ENCODE measurements around the gene NPFFR2.
"Not testable (repeated sequence)": the region's sequence is repeated elsewhere in the genome, so short reads cannot be mapped to it uniquely, and the experiment has no call there.

The NPFFR2 gene

DNA sequence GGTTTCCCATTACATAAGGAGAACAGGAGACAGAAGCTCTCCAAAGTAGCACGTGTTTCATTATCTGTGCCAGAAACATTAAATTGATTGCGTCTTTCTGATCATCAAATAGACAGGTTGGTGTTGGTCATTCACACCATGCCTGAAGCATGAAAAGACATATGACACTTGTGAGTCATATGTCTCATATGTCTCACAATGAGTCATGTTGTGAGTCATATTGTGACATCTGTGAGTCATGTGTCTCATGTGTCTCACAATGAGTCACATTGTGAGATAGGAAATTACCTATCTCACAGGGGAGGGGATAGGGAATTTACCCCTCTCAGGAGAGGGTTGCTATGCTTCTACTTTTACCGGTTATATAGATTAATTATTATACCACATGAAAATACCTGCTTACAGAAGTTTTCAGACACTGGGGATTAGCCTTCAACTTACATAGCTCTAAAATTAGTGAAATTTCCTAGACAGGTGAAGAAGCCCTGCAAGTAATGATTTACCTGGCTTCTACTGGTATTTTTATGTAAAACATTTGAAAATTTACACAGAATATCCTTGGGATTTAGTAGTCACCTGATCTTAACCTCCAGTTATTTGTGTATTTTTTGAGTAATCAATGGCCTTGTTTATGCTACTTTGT is 80.8 kb downstream of the NPFFR2 start:
- DNase-seq: no peak

DNA sequence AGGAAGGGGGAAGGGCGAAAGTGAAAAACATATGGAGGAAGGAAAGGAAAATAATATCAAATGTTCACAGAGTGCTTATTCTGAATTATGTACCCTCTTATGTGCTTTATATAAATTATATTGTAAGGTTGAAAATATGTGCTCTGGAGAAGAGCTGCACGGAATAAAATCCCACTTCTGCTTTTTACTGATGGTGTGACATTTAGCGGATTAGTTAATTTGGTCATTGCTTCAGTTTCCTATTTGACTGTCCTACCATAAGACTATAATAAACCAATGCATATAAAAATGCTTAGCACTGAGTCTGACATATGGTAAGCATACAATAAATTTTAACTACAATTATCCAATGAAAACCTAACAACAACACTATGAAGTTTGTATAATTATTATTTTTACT is 86.2 kb downstream of the NPFFR2 start:
- no peak for DNase-seq

DNA sequence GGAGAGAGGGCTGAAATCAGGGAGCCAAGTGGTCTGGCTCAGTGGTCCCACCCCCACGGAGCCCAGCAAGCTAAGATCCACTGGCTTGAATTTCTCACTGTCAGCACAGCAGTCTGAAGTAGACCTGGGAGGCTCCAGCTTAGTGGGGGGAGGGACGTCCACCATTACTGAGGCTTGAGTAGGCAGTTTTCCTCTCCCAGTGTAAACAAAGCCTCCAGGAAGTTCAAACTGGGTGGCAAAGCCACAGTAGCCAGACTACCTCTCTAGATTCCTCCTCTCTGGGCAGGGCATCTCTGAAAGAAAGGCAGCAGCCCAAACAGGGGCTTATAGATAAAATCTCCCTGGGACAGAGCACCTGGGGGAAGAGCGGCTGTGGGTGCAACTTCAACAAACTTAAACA is 88.1 kb downstream of the NPFFR2 start:
- no peak for DNase-seq

DNA sequence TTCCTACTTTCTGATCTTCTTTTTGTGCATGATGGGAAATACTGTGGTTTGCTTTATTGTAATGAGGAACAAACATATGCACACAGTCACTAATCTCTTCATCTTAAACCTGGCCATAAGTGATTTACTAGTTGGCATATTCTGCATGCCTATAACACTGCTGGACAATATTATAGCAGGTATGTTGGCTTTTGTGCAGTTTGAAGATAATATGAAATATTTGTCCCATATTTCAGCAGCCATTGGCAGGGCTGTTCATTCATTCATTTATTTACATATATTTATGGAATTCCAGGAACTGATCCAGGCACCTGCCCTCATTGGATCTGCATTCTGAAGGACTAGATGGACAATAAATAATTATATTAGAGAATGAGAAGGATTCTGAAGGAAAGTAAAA is 96.9 kb downstream of the NPFFR2 start:
- no peak for DNase-seq

GRCh38 chr4:72136429-72136828 is 104.6 kb downstream of the NPFFR2 start:
- no peak for DNase-seq

- not testable (repeated sequence) for DNase-seq
Measured at GRCh38 chr4:72139997-72140396, 108.2 kb downstream of the NPFFR2 start.

DNA sequence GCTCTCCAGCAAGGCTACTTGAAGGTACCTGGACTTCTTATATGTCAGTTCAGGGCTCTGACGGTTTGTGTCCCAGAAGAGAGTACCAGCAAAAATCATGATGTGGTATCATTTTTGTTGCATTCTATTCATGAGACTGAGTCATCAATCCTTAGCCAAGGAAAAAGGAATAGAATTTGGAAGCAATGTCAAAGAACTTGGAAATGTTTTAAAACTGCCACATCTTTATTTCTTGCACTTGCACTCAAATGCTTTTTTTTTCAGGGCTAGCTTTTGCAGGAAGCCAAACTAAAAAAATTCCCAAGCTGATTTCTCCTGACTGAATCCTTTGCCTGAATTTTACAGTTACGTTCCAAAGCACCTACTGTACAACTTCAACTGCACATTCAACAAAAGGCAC is 112.4 kb downstream of the NPFFR2 start:
- DNase-seq: no peak

GRCh38 chr4:72152731-72153130 is 120.9 kb downstream of the NPFFR2 start:
- no peak for DNase-seq

- DNase-seq: not testable (repeated sequence)
Measured at GRCh38 chr4:72153634-72154033, 121.8 kb downstream of the NPFFR2 start.

GRCh38 chr4:72169285-72169684 is 137.5 kb downstream of the NPFFR2 start:
- DNase-seq: not testable (repeated sequence)

- no peak for DNase-seq
Measured at GRCh38 chr4:72169861-72170260, 138.1 kb downstream of the NPFFR2 start.

- no peak for DNase-seq
Measured at GRCh38 chr4:72171761-72172160, 140.0 kb downstream of the NPFFR2 start.

- no peak for DNase-seq
Measured at GRCh38 chr4:72179342-72179741, 147.5 kb downstream of the NPFFR2 start.

GRCh38 chr4:72186714-72187113 is 154.9 kb downstream of the NPFFR2 start:
- DNase-seq: no peak

- DNase-seq: no peak
Measured at GRCh38 chr4:72194046-72194445, 162.2 kb downstream of the NPFFR2 start.

- DNase-seq: no peak
Measured at GRCh38 chr4:72194453-72194852, 162.7 kb downstream of the NPFFR2 start.
